ENCODE data around the gene DZIP3. TPM values are rescaled to one million over a fixed set of nuclear protein-coding genes. Genes with fewer than 3 reads are reported as not detected.
"Not testable (repeated sequence)": the region's sequence is repeated elsewhere in the genome, so short reads cannot be mapped to it uniquely, and the experiment has no call there.

The DZIP3 gene
- polyA plus RNA-seq, 3 donors: 30.7 to 38.9 (median 35.4) TPM

DNA sequence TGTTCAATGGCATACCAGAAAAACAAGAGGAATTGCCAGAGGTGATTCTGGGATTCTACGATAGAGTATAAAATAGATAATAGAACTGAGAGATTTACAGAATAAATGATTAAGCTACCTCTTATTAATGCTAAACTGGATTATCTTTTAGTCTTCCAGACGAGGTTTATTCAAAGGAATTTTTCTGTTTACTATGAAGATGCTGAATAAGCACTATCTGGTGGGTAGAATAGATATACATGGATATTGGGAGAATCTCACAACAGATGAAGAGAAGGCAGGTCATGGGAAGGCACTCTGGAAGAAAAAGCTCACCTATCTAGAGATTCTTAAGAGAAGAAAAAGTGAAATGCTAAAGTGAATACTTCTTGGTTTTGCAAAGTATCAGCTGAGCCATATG is 11.5 kb upstream of the DZIP3 start:
- DNase-seq (ENCODE audit: extremely low read depth in 1 of 11, low read depth in 9 of 11, low spot score in 4 of 11): no peak

DNA sequence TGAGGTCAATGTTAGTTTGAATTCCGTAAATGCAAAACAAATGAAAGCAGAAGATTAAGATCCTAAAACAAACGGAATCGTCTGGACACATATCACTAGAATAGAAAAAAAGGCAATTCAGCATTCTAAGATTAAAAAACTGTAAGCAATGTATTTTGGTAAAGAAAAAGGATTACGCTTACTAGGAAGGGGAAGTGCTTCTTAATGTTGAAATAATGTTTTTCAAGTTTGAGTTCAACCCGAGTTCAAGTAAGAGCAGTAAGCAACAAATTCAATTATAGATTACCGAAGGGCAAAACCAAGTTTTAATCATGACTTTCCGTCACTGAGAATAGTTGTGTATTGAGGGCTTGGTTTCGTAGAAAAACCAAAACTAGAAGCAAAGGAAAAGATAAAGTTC is 921 bp upstream of the DZIP3 start:
- no peak for DNase-seq (ENCODE audit: extremely low read depth in 1 of 11, low read depth in 9 of 11, low spot score in 4 of 11)

DNA sequence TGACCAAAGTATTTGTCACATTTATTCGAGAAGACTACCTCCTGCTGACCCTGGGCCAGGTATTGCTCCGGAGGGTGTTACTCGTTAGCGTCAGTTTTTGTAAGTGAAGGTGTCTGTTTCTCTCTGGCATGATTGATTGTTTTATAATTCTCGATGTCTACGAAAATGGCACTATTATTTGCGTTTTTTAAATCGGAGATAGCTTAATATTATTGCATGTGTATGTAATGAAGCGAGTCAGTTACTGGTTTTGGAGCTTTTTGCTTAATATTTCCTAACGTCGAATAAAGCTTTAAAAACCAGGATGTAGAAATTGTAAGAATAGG is 439 bp downstream of the DZIP3 start:
- DNase-seq (ENCODE audit: extremely low read depth in 1 of 11, low read depth in 9 of 11, low spot score in 4 of 11): peak in 1 of 11 donors; percentile 30

DNA sequence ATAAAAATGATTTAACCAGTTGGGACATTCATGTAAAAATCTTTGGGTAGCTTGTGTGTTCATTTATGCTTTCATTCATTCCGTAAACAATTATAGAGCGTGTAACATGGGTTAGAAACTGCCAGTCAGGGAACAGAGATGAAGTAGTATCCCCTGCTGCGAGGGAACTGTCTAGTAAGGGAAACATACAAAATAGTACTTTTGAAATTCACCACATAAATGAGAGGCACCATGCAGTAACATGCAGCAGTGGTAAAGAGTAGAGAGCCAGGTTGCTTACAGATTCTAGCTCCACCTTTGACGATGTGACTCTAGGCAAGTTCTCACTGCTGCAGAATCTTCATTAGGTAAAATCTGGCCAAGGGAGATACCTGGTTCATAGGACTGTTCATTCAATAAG is 938 bp downstream of the DZIP3 start:
- no peak for DNase-seq (ENCODE audit: extremely low read depth in 1 of 11, low read depth in 9 of 11, low spot score in 4 of 11)

DNA sequence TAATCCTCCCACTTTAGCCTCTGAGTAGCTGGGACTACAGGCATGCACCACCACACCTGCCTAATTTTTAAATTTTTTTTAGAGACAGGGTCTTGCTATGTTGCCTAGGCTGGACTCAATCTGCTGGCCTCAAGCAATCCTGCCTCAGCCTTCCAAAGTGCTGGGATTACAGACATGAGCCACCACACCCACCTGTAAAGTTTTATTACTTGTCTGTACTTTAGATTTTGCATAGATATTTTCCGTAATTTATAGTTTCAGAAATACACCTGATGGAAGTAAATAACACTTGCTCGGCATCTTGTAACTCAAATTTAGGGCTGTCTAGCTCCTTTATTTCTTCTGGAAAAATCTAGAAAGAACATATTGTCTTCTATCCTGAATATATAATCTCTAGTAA is 5.8 kb downstream of the DZIP3 start:
- DNase-seq (ENCODE audit: extremely low read depth in 1 of 11, low read depth in 9 of 11, low spot score in 4 of 11): no peak

DNA sequence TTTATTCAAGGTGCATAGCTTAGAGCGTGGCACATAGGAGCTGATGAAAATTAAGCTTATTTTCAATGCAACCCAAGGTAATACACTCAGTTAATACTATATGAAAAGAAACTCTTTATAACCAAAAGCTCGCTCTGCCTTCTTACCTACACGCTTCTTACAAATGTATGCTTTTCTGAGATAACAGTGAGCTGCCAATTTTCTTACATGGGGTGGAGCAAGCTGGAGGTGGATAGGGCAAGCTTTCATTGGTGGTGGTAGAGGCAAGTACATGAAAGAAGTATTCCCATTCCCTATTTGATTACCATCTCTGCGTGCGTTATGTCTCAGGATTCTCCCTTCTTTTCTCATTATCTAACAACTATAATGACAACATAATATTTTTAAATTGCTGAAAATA is 8.9 kb downstream of the DZIP3 start:
- DNase-seq (ENCODE audit: extremely low read depth in 1 of 11, low read depth in 9 of 11, low spot score in 4 of 11): no peak

DNA sequence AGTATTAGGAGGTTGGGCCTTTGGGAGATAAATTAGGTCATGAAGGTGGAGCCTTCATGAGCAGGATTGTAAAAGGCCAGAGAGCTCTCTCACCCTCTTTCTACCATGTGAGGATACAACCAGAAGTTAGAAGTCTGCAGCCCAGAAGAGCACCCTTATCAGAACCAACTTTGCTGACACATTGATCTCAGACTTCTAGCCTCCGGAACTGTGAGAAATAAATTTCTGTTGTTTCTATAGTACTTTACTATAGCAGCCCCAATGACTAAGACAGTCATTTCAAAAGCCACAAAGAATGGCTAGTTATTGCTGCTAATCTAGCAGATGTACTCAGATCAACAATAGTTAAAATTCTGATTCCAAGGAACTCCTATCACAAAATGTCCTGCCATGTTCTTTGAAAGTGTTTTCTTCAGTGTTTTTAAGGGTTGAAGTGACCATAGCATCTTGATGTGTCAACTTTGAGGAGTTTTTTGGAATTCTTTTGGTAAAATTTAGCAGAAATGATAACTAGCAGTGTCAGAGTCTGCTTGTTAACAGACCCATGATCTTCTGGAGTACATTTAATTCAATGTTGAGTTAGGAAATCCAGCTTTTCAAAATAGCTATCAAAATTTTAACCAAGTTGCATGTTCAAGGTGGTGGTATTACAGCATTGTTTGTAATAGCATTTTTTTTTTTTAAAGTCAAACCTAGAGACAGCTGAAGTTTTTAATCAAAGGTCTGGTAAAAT is 10.3 kb downstream of the DZIP3 start:
- DNase-seq (ENCODE audit: extremely low read depth in 1 of 11, low read depth in 9 of 11, low spot score in 4 of 11): no peak

DNA sequence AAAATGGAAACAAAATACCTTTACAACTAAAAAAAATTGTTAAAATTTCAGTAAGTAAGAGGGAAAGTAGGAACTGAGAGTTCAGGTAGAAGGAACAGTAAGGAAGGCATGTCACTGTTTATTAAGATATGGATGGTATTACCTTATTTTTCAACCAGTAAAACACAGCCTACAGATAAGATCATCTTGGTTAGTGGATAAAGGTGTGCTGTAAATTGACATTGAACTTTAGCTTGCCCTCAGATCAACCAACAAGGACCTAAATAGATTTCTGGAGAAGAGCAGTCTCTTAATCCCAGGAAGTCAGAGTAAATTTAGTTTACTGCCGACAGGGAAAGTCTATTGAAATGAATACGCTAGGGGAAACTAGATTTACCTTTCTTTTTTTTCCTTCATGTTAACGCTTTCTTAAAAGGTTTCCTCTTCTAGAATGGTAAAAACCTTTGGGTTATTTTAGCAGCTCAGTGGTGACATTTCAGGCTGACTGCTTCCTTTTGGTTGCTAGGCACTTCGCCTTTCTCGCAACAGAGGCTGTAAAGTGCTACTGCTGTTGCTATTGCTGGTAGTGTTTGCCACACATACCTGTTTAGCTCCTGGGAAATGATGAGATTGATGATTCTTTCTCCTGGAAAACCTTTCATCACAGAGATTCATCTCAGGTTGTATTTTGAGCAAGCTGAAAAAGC is 12.9 kb downstream of the DZIP3 start:
- peak in 1 of 11 donors; percentile 23 for DNase-seq (ENCODE audit: extremely low read depth in 1 of 11, low read depth in 9 of 11, low spot score in 4 of 11)

DNA sequence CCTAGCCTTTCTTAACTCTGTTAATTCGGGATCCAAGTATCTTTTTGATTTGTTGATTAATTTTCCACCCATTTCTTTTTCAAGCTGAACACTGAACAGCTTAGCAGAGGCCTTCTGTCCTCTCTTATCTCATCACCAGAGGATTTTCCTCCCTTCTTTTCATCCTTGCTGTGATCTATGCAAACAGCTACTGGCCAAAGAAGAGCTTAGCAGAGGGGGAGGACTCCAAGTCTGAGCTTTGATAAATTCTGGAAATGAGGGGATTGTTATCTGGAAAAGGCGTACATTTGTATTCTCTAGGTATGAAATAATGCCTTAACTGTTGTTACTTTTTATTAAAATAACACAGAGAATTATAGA is 13.4 kb downstream of the DZIP3 start:
- DNase-seq (ENCODE audit: extremely low read depth in 1 of 11, low read depth in 9 of 11, low spot score in 4 of 11): no peak

DNA sequence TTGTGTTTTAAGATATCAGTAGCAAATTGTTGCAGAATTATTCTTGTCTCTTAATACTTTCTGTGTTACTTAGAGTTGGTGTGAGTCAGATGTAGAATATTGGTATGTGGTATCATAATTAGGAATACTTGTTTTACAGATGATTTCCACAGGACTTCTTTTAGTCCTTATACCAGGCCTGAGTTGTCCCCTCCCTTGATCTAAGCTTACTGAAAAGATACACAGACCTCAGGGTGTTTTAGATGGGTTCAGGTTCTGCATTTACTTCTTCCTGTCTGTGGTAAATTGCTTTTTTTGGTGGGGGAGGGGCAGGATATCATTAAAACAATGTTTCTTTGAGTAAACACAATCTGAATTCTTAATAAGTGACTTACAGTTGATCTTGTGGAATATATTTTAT is 14.2 kb downstream of the DZIP3 start:
- no peak for DNase-seq (ENCODE audit: extremely low read depth in 1 of 11, low read depth in 9 of 11, low spot score in 4 of 11)

DNA sequence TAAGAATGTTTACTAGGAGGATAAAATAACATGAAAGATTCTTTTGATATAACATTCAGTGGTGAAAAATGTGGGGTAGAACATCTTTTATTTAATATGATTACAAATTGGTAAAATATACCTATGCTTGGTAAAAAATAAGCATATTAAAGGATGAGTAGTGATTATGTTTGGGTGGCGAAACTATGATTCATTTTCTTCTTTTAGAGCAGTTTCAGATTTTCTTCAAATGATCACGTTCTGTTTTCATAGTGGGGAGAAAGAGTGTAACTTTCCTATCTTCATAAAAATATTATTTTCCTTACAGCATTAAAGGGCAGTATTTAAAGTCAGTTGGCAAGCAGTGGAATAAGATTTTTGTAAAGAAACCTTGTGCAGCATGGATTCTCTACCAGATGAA is 15.5 kb downstream of the DZIP3 start:
- DNase-seq (ENCODE audit: extremely low read depth in 1 of 11, low read depth in 9 of 11, low spot score in 4 of 11): no peak

DNA sequence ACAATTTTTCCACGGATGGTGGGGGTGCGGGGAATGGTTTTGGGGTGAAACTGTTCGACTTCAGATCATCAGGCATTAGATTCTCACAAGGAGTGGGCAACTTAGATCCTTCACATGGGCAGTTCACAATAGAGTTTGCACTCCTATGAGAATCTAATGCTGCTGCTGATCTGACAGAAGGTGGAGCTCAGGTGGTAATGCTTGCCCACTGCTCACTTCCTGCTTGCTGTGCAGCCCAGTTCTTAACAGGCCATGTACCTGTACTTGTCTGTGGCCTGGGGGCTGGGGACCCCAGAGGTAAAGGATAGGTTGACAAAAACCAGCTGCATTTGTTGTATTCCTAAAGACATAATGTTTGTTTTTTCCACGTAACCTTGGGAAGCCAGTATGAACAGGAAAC is 16.0 kb downstream of the DZIP3 start:
- DNase-seq (ENCODE audit: extremely low read depth in 1 of 11, low read depth in 9 of 11, low spot score in 4 of 11): no peak

DNA sequence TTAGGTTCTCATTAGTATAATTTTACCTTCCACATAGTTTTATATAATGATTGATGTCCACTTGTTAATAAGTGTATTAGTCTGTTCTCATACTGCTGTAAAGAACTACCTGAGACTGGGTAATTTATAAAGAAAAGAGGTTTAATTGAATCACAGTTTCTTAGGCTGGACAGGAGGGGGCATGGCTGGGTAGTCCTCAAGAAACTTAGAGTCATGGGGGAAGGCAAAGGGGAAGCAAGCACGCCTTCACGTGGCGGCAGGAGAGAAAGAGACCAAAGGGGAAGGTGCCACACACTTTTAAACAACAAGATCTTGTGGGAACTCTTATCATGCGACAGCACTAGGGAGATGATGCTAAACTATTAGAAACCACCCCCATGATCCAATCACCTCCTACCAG is 19.2 kb downstream of the DZIP3 start:
- no peak for DNase-seq (ENCODE audit: extremely low read depth in 1 of 11, low read depth in 9 of 11, low spot score in 4 of 11)

DNA sequence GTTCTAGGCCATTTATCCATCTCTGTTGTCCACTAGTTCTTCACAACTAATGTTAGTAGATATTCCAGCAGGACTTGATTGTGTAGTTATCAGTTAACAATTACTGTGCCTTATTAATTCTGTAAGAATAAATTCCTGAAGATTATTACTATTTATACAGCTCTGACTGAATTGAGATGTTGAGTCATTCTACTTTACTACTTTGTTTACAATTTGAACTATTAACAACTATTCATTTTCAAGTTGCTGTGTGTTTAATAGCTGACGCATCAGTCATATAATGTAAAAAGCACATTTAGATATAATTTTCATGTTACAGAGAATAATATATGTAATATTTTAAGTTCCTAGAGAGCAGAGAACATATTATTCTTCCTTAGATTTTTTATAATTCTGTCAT is 21.1 kb downstream of the DZIP3 start:
- DNase-seq (ENCODE audit: extremely low read depth in 1 of 11, low read depth in 9 of 11, low spot score in 4 of 11): no peak

DNA sequence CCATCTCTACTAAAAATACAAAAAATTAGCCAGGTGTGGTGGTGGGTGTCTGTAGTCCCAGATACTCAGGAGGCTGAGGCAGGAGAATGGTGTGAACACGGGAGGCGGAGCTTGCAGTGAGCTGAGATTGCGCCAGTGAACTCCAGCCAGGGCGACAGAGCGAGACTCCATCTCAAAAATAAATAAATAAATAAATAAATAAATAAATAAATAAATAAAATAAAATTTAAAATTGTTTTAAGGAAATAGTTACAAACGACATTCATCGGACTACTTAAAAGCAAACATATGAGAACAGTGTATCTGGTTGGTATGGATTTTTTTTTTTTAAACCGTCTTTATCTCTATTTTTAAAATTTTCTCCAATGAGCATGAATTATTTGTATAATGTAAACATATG is 26.6 kb downstream of the DZIP3 start:
- DNase-seq (ENCODE audit: extremely low read depth in 1 of 11, low read depth in 9 of 11, low spot score in 4 of 11): not testable (repeated sequence)

DNA sequence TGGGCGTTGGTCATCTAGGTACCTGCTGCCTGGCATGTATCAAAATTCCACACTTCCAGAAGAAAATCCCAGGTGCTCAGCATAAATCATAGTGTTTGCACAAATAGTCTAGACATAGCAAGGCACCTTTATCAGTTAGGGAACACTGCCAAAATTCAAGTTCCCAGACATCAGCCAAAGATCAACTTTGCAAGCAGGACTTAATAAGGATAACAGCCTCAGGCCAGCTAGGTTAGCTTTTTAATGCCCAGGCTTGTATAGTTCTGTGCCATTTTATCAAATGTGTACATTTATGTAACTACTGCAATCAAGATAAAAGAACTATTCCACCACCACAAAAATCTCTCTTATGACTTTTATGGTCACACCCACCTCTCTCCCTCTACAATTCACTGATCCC is 30.7 kb downstream of the DZIP3 start:
- no peak for DNase-seq (ENCODE audit: extremely low read depth in 1 of 11, low read depth in 9 of 11, low spot score in 4 of 11)

DNA sequence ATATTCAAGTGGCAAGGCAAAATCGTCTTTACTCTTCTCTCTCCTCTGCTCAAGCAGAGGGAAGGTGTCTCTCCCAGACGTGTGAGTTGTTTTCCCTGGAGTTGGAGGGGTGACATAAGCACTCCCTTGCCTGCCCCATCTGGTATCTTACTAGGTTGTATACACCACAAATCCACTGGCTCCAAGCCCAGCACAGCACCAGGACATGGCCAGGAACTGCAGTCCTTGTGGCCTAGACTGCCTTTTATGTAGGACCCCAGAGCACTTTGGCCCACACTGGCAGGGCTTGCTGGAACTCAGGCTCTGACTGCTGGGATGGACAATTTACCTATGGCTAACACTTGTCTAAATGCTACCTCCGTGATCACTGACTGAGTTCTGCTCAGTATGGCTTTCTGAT is 34.0 kb downstream of the DZIP3 start:
- no peak for DNase-seq (ENCODE audit: extremely low read depth in 1 of 11, low read depth in 9 of 11, low spot score in 4 of 11)

DNA sequence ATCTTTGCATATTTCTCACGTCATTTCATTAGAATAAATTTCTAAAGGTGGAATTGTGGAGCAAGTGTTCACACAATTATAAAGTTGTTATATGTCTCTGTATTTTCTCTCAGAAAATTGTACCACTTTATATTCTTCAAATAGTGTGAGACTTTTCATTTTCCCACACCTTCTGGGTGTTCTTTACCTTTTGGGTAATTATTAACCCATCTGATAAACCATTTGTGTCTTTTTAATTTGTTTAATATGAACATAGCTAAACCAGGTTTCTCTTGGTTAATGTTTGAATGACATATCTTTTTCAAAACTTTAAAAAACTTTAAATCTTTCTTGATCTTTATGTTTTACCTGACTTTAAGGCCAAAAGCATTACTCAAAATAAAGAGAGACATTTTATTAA is 40.5 kb downstream of the DZIP3 start:
- DNase-seq (ENCODE audit: extremely low read depth in 1 of 11, low read depth in 9 of 11, low spot score in 4 of 11): peak in 1 of 11 donors; percentile 9

DNA sequence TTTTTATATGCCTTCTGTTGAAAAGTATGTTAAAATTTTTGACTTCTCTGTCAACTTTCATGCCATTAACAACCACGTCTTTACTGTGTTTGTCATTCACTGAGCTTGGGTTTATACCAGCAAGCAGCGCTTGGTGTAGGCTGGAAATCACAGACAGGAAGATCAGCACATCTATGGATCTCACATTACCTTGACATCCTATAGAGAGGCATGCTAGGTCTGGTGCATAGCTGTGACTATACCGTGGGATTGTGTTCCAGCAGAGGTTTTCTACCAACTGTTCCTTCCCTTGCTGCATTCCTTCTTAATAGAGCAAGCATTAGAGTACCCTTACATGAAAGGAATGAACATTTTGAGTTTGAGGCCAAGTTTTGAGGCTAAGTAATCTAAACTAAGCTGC is 53.0 kb downstream of the DZIP3 start:
- no peak for DNase-seq (ENCODE audit: extremely low read depth in 1 of 11, low read depth in 9 of 11, low spot score in 4 of 11)

DNA sequence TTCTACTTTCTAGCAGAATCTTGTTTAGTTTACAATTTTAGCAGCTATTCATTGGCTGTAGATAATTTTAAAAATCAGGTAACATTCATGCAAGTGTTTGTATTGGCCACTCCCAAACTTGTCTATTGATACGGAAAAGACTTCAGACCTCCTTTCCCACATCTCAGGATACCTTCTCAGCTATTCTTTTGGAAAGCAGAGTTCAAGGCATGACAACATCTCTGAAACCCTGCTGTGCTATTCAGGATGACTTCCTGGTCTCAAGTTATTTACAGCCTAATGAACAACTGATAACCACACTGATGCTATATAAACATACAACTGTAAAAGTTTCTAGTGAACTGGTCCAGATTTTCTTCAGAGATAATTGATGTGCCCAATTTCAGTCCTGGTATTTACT is 55.8 kb downstream of the DZIP3 start:
- no peak for DNase-seq (ENCODE audit: extremely low read depth in 1 of 11, low read depth in 9 of 11, low spot score in 4 of 11)

DNA sequence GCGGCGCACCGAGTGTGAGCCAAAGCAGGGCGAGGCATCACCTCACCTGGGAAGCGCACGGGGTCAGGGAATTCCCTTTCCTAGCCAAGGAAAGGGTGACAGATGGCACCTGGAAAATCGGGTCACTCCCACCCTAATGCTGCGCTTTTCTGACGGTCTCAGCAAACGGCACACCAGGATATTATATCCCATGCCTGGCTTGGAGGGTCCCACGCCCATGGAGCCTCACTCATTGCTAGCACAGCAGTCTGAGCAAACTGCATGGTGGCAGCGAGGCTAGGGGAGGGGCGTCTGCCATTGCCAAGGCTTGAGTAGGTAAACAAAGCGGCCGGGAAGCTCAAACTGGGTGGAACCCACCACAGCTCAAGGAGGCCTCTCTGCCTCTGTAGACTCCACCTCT is 66.1 kb downstream of the DZIP3 start:
- DNase-seq (ENCODE audit: extremely low read depth in 1 of 11, low read depth in 9 of 11, low spot score in 4 of 11): not testable (repeated sequence)
